ENCODE data around the gene XRCC5.

XRCC5 gene

GRCh38 chr2:216164576-216164975 is 55.4 kb downstream of the XRCC5 start:
- Histone ChIP-seq H2AFZ (ENCODE audit: low read length) (no peak overlapping the region), H3K4me1 (ENCODE audit: insufficient read depth, low read length, severe bottlenecking) (no peaks in the 10 kb centered on the region), H3K27me3 (ENCODE audit: insufficient read depth, low read length) (no peaks in the 10 kb centered on the region), H4K20me1 (ENCODE audit: insufficient read depth, low read length) (no peaks in the 10 kb centered on the region), H3K27ac (ENCODE audit: low read depth, low read length, poor library complexity, severe bottlenecking) (no peak overlapping the region), H3K79me2 (ENCODE audit: insufficient read depth, low read length) (no peaks in the 10 kb centered on the region), H3K9me2 (ENCODE audit: low read depth, low read length) (no peaks in the 10 kb centered on the region), H3K36me3 (ENCODE audit: insufficient read depth, low read length) (peaks cover 98% of the 10 kb centered on the region), H3K4me3 (ENCODE audit: low read depth, low read length, poor library complexity, severe bottlenecking) (no peak overlapping the region), H3K9ac (ENCODE audit: low read length) (no peak overlapping the region), H3F3A (ENCODE audit: insufficient read depth, low read length) (no peaks in the 10 kb centered on the region), H3K9me3 (ENCODE audit: low read length) (no peaks in the 10 kb centered on the region), H3K4me2 (ENCODE audit: low read length) (no peak overlapping the region)
- TF ChIP-seq EZH2 (IDR thresholded peaks at IDR 0.05; ENCODE audit: borderline replicate concordance, low read length) (no peak), CTCF (IDR thresholded peaks at IDR 0.05; ENCODE audit: low read length) (no peak)

GRCh38 chr2:216165711-216166110 is 56.6 kb downstream of the XRCC5 start:
- peaks cover 97% of the 10 kb centered on the region for H3K36me3 ChIP-seq (ENCODE audit: insufficient read depth, low read length)
- no peaks in the 10 kb centered on the region for H3K9me3 ChIP-seq (ENCODE audit: low read length)
- no peak overlapping the region for H3K4me3 ChIP-seq (ENCODE audit: low read depth, low read length, poor library complexity, severe bottlenecking)
- no peak overlapping the region for H2AFZ ChIP-seq (ENCODE audit: low read length)
- H3K4me2 ChIP-seq (ENCODE audit: low read length), result no peak overlapping the region
- H3K4me1 ChIP-seq (ENCODE audit: insufficient read depth, low read length, severe bottlenecking), result no peaks in the 10 kb centered on the region
- no peak overlapping the region for H3K9ac ChIP-seq (ENCODE audit: low read length)
- no peak for TF ChIP-seq EZH2 (IDR thresholded peaks at IDR 0.05; ENCODE audit: borderline replicate concordance, low read length)
- no peak for TF ChIP-seq CTCF (IDR thresholded peaks at IDR 0.05; ENCODE audit: low read length)
- no peaks in the 10 kb centered on the region for H3F3A ChIP-seq (ENCODE audit: insufficient read depth, low read length)
- H4K20me1 ChIP-seq (ENCODE audit: insufficient read depth, low read length), result no peaks in the 10 kb centered on the region
- H3K9me2 ChIP-seq (ENCODE audit: low read depth, low read length), result no peaks in the 10 kb centered on the region
- no peak overlapping the region for H3K27ac ChIP-seq (ENCODE audit: low read depth, low read length, poor library complexity, severe bottlenecking)
- no peaks in the 10 kb centered on the region for H3K27me3 ChIP-seq (ENCODE audit: insufficient read depth, low read length)
- no peaks in the 10 kb centered on the region for H3K79me2 ChIP-seq (ENCODE audit: insufficient read depth, low read length)

GRCh38 chr2:216169087-216169486 is 59.9 kb downstream of the XRCC5 start:
- TF ChIP-seq CTCF (IDR thresholded peaks at IDR 0.05; ENCODE audit: low read length) (no peak), EZH2 (IDR thresholded peaks at IDR 0.05; ENCODE audit: borderline replicate concordance, low read length) (no peak)
- Histone ChIP-seq H3K79me2 (ENCODE audit: insufficient read depth, low read length) (0 out of 2 replicates have a peak, but pooled peaks cover 7% of the 10 kb centered on the region), H3K27me3 (ENCODE audit: insufficient read depth, low read length) (no peaks in the 10 kb centered on the region), H3K27ac (ENCODE audit: low read depth, low read length, poor library complexity, severe bottlenecking) (no peak overlapping the region), H2AFZ (ENCODE audit: low read length) (no peak overlapping the region), H3K9me2 (ENCODE audit: low read depth, low read length) (no peaks in the 10 kb centered on the region), H3K9me3 (ENCODE audit: low read length) (no peaks in the 10 kb centered on the region), H4K20me1 (ENCODE audit: insufficient read depth, low read length) (no peaks in the 10 kb centered on the region), H3K4me1 (ENCODE audit: insufficient read depth, low read length, severe bottlenecking) (no peaks in the 10 kb centered on the region), H3K9ac (ENCODE audit: low read length) (no peak overlapping the region), H3K4me3 (ENCODE audit: low read depth, low read length, poor library complexity, severe bottlenecking) (no peak overlapping the region), H3K36me3 (ENCODE audit: insufficient read depth, low read length) (peaks cover 94% of the 10 kb centered on the region), H3K4me2 (ENCODE audit: low read length) (no peak overlapping the region), H3F3A (ENCODE audit: insufficient read depth, low read length) (no peaks in the 10 kb centered on the region)

Measured in OCI-LY1 (cell line).